HG02642 (cell line): ENCODE data around the gene CAMK2G.

Experiments
- ATAC-seq: cut with Tn5 transposase; IDR thresholded peaks from one replicate; pipeline ENCODE4 v1.9.1; 2021; ENCODE audit warnings: mild to moderate bottlenecking; ENCODE audit not compliant: unreplicated experiment, poor library complexity

The CAMK2G gene

GRCh38 chr10:73816917-73817729, 57.2 kb downstream of the CAMK2G start:
- no peak for ATAC-seq

- no peak for ATAC-seq
These were observed 58.7 kb downstream of the CAMK2G start for GRCh38 chr10:73815719-73816030.

- ATAC-seq, result no peak
These were observed 59.2 kb downstream of the CAMK2G start for GRCh38 chr10:73814896-73815718.

GRCh38 chr10:73814276-73814895, 60.0 kb downstream of the CAMK2G start:
- no peak for ATAC-seq

GRCh38 chr10:73813333-73813732, 61.0 kb downstream of the CAMK2G start:
- no peak for ATAC-seq

- no peak for ATAC-seq
These were observed 61.7 kb downstream of the CAMK2G start for GRCh38 chr10:73812657-73813056.

GRCh38 chr10:73810735-73811465, 63.5 kb downstream of the CAMK2G start:
- peak; percentile 28 for ATAC-seq

- no peak for ATAC-seq
These were observed 64.0 kb downstream of the CAMK2G start for GRCh38 chr10:73810358-73810734.

- no peak for ATAC-seq
These were observed 65.1 kb downstream of the CAMK2G start for GRCh38 chr10:73809061-73809818.

- ATAC-seq, result no peak
These were observed 66.1 kb downstream of the CAMK2G start for GRCh38 chr10:73808021-73808815.

GRCh38 chr10:73807471-73807870, 66.9 kb downstream of the CAMK2G start:
- no peak for ATAC-seq

GRCh38 chr10:73806176-73806950, 68.0 kb downstream of the CAMK2G start:
- no peak for ATAC-seq

GRCh38 chr10:73803680-73804286, 70.6 kb downstream of the CAMK2G start:
- peak; percentile 68 for ATAC-seq

GRCh38 chr10:73802276-73802991, 71.9 kb downstream of the CAMK2G start:
- no peak for ATAC-seq

GRCh38 chr10:73801253-73801590, 73.1 kb downstream of the CAMK2G start:
- ATAC-seq, result no peak

GRCh38 chr10:73800560-73801252, 73.6 kb downstream of the CAMK2G start:
- no peak for ATAC-seq
